Spleen (tissue), 11 donors: ENCODE measurements around the gene HIP1. TPM values are rescaled to one million over a fixed set of nuclear protein-coding genes. Genes with fewer than 3 reads are reported as not detected.

Experiments used
- DNase-seq: peaks from one replicate; pipeline ENCODE4 v3.0.0-alpha.2; 2020
- H3K27ac ChIP-seq, 8 donors: fragments of 200-600 bp; sonication (generic) in 7 of 8; 1 replicate in 4 of 8; 2 replicates in 4 of 8; pipeline versions ENCODE4 v1.5.0 to v1.8.0; 2016 to 2021; ENCODE audit warnings: inconsistent platforms in 4 of 8, mild to moderate bottlenecking in 4 of 8, moderate library complexity in 1 of 8
- H3K27me3 ChIP-seq, 7 donors: fragments of 200-600 bp; sonication (generic) in 6 of 7; replicated peaks in 1 of 7; 1 replicate in 4 of 7; 2 replicates in 3 of 7; pipeline versions ENCODE4 v1.5.0 to v1.8.0; 2016 to 2021; ENCODE audit warnings: inconsistent platforms in 3 of 7, mild to moderate bottlenecking in 1 of 7
- H3K36me3 ChIP-seq, 6 donors: fragments of 200-600 bp; sonication (generic) in 5 of 6; 1 replicate in 4 of 6; 2 replicates in 2 of 6; pipeline versions ENCODE4 v1.5.0 to v1.8.0; 2016 to 2021; ENCODE audit warnings: inconsistent platforms in 2 of 6
- H3K4me1 ChIP-seq, 6 donors: fragments of 200-600 bp; sonication (generic) in 5 of 6; 1 replicate in 3 of 6; 2 replicates in 3 of 6; pipeline versions ENCODE4 v1.5.0 to v1.8.0; 2016 to 2021; ENCODE audit warnings: inconsistent platforms in 3 of 6
- H3K4me3 ChIP-seq, 8 donors: fragments of 200-600 bp; sonication (generic) in 7 of 8; 1 replicate in 4 of 8; 2 replicates in 4 of 8; pipeline versions ENCODE4 v1.5.0 to v1.8.0; 2016 to 2021; ENCODE audit warnings: inconsistent platforms in 4 of 8, mild to moderate bottlenecking in 4 of 8, moderate library complexity in 2 of 8
- H3K9me3 ChIP-seq, 8 donors: fragments of 200-600 bp; sonication (generic) in 7 of 8; 1 replicate in 4 of 8; 2 replicates in 4 of 8; pipeline versions ENCODE4 v1.5.0 to v1.8.0; 2016 to 2021; ENCODE audit warnings: inconsistent platforms in 4 of 8
- POLR2A ChIP-seq, 3 donors: fragments of 450-650 bp; IDR thresholded peaks; one replicate each; pipeline ENCODE4 v1.5.1; 2017; ENCODE audit warnings: antibody characterized with exemption in 3 of 3, mild to moderate bottlenecking in 1 of 3
- POLR2AphosphoS5 ChIP-seq, 3 donors: sonication (generic); formaldehyde crosslinking; IDR thresholded peaks; one replicate each; pipeline ENCODE4 v1.5.1; 2017; ENCODE audit warnings: antibody characterized with exemption in 3 of 3
- WGBS, 5 donors: extraction: QIAGEN DNeasy Blood & Tissue Kit in 3 of 5; methylation state at CpG; one replicate each; pipeline versions ENCODE4 v1.1.5 to v1.1.7; 2013 to 2018; 5-methylcytosine and 5-hydroxymethylcytosine counted together
- intact Hi-C: fragments of 100-400 bp; cut with DNase I; formaldehyde crosslinking; loops from one replicate; pipeline ENCODE4 v1.15.0; 2023; ENCODE audit warnings: low total_unique reads
- polyA plus RNA-seq, 3 donors: library from polyadenylated mRNA; stranded (reverse); fragments of 200-250 nt; gene quantifications; one replicate each; pipeline ENCODE4 v1.2.1, GENCODE V29; 2013
- total RNA-seq, 7 donors: library from RNA; depleted of rRNA in 3 of 7; stranded (reverse); fragments of >200 nt in 3 of 7; fragmentation: NEBNext Ultra II Directional in 4 of 7; extraction: Animal tissue kit (Norgen Biotek cat#: 25700) in 4 of 7; gene quantifications; one replicate each; pipeline versions ENCODE4 v1.1.0 to v1.2.1, GENCODE V29; 2016 to 2021
- TF ChIP-seq, protein P1 (sequence below), 11 experiments: fragments of 200-600 bp in 7 of 11; fragments of 450-650 bp in 4 of 11; sonication (generic) in 4 of 11; IDR thresholded peaks in 8 of 11; conservative IDR thresholded peaks in 3 of 11; 1 replicate in 7 of 11; 2 replicates in 4 of 11; pipeline versions ENCODE4 v1.4.0 to v1.8.0; 2016 to 2021; ENCODE audit warnings: antibody characterized with exemption in 11 of 11, inconsistent platforms in 4 of 11, mild to moderate bottlenecking in 1 of 11
- donor health status: healthy with polysubstance abuse.
- donor health status: DM: no; HTN: no; CAD: no; lungs with moderate emphysema.
- donor health status: DM: no; HTN: no; CAD: no.
- donor health status: Bipolar disorder and iron deficiency.
- donor health status: healthy.
- donor health status: DM: no; HTN: no; CAD: no.
- donor health status: DM: yes; HTN: yes; CAD: no.

HIP1 gene
- total and polyA plus RNA-seq, 10 donors: 3.4 to 52.6 (median 35.1) TPM

DNA sequence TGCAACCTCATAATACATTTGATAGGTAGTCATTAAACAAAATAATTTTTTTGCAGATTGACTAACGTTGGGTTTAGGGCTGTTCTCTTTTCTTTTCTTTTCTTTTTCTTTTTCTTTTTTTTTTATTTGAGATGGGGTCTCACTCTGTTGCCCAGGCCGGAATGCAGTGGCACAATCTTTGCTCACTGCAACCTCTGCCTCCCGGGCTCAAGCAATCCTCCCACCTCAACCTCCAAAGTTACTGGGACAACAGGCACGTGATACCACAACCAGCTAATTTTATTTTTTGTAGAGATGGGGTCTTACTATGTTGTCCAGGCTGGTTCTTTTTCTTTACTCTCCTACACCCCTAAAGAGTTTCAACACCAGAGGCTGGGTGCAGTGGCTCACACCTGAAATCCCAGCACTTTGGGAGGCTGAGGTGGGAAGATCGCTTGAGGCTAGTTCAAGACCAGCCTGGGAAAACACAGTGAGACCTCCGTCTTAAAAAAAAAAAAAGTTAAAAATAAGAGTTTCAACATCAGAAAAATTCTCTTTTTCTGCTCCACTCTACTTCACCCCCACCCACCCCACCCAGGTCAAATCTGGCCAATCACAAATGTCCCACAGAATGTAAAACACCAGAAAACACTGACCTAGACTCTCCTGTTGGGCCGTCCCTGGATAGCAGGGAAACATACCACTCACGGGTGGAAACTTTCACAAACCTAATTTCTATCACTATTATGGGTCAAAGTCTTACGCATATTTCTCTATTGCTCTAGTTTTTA is 3.0 kb downstream of the HIP1 start:
- 93 to 95% (median 95%) methylated on average over 9 of the region's 9 CpGs for WGBS, 5 donors
- Histone ChIP-seq H3K4me3 (no peak overlapping the region), H3K4me1 (peaks cover 13 to 47% (median 33%) of the 10 kb centered on the region in 6 donors), H3K9me3 (no peaks in the 10 kb centered on the region), H3K36me3 (peaks cover 0 to 10% (median 0%) of the 10 kb centered on the region in 6 donors), H3K27me3 (no peaks in the 10 kb centered on the region), H3K27ac (no peak overlapping the region)
- TF ChIP-seq POLR2A (IDR thresholded peaks at IDR 0.05) (no peak), POLR2AphosphoS5 (IDR thresholded peaks at IDR 0.05) (no peak)
- TF ChIP-seq, protein P1, sequence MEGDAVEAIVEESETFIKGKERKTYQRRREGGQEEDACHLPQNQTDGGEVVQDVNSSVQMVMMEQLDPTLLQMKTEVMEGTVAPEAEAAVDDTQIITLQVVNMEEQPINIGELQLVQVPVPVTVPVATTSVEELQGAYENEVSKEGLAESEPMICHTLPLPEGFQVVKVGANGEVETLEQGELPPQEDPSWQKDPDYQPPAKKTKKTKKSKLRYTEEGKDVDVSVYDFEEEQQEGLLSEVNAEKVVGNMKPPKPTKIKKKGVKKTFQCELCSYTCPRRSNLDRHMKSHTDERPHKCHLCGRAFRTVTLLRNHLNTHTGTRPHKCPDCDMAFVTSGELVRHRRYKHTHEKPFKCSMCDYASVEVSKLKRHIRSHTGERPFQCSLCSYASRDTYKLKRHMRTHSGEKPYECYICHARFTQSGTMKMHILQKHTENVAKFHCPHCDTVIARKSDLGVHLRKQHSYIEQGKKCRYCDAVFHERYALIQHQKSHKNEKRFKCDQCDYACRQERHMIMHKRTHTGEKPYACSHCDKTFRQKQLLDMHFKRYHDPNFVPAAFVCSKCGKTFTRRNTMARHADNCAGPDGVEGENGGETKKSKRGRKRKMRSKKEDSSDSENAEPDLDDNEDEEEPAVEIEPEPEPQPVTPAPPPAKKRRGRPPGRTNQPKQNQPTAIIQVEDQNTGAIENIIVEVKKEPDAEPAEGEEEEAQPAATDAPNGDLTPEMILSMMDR (IDR thresholded peaks at IDR 0.05 in 8 of 11, conservative IDR thresholded peaks at IDR 0.05 in 3 of 11): no peak
- intact Hi-C loops: loop anchor here (10.0 kb wide), 1 partner anchor 71 kb away; no protein-coding TSS in a partner anchor
- no peak for DNase-seq

DNA sequence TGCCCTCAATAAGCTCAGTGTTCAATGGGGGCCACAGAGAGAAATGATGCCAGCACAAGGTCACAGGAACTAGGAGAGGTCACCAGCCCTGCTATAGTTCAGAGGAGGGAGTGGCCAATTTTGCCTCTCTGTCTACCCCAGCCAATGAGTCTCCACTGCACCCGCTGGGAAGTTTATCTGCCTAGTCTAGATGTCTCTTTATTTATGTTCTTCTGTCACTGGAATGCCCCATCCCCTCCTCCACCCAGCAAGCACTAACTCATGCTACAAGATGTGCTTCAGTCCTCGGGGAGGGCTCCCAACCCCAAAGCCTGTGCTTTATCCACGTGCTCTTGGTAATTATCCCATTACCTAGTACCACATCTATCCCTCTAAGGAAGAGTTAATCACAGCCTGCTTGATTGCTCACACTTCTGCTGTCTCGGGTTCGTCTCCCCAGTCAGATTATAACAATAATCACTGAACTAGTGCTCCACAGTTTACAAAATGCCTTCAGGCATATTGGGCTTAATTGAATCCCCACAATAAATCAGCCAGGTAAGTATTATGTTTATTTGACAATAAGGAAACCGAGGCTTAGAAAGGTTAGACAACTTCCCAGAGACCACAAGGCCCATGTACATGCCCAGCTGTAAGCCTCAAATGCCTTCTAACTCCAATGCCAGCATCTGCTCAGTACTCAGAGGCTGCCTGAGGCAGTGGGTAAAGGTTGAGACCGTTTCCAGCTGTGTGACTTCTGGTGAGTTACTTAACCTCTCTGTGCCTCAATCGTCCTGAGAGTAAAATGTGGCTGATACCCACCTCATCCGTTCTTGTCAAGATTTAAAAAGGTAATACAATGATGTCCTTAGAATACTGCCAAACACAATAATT is 3.9 kb downstream of the HIP1 start:
- Histone ChIP-seq H3K27ac (no peak overlapping the region), H3K4me3 (no peak overlapping the region), H3K36me3 (peaks cover 0 to 10% (median 0%) of the 10 kb centered on the region in 6 donors), H3K4me1 (peaks cover 10 to 47% (median 31%) of the 10 kb centered on the region in 6 donors), H3K27me3 (no peaks in the 10 kb centered on the region), H3K9me3 (no peaks in the 10 kb centered on the region)
- DNase-seq: no peak
- WGBS, 5 donors: 78 to 88% (median 83%) methylated on average over 9 of the region's 9 CpGs
- intact Hi-C loops: loop anchor here (10.0 kb wide), 1 partner anchor 70 kb away; no protein-coding TSS in a partner anchor
- TF ChIP-seq, protein P1 (IDR thresholded peaks at IDR 0.05 in 8 of 11, conservative IDR thresholded peaks at IDR 0.05 in 3 of 11): no peak
- TF ChIP-seq POLR2A (IDR thresholded peaks at IDR 0.05) (no peak), POLR2AphosphoS5 (IDR thresholded peaks at IDR 0.05) (no peak)

DNA sequence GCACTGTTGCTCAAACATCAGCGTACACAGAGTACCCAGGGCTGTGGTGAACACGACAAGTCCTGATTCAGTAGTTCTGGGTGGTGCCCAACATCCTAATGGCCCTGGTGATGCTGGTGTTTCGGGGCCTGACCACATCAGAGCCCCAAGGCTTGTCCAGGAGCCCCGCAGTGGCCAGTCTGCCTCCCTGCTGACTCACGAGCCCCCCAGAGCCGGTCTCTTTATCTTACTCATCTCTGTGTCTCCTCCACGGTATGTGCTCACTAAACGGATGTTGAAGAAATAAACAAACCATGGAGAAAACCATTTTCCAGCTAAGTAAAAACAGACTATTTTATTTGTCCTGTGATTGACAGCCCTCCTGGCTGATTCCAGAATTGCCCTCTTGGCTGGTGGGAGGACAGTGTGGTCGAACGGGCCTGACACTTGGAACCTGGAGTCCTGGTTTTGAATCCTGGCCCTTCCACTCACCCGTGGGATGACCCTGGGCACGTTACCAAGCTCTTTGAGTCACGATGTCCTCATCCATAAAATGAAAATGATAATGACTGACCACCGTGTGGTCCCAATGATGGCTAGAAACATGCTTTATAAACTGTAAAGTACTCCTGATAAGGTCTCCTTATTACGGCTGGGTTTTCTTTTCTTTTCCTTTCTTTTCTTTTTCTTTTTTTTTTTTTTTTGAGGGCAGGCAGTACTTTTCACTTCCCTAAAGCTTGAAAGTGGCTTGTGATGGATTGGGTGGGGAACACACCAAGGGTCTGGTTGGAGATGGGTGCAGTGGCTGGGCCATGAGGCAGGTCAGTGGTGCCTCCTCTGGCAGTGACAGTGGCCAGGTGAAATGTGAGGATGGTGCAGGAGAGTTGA is 5.7 kb downstream of the HIP1 start:
- no peak overlapping the region for H3K4me3 ChIP-seq
- peak overlapping the region in 1 of 8 donors; percentile 6 for H3K27ac ChIP-seq
- 70 to 84% (median 80%) methylated on average over 12 to 15 of the region's 15 CpGs for WGBS, 5 donors
- intact Hi-C loops: loop anchor here (10.0 kb wide), 1 partner anchor 68 kb away; no protein-coding TSS in a partner anchor
- H3K36me3 ChIP-seq: peaks cover 0 to 10% (median 0%) of the 10 kb centered on the region in 6 donors
- peaks cover 14 to 55% (median 42%) of the 10 kb centered on the region in 6 donors for H3K4me1 ChIP-seq
- no peak for DNase-seq
- no peaks in the 10 kb centered on the region for H3K9me3 ChIP-seq
- no peaks in the 10 kb centered on the region for H3K27me3 ChIP-seq
- TF ChIP-seq, protein P1 (IDR thresholded peaks at IDR 0.05 in 8 of 11, conservative IDR thresholded peaks at IDR 0.05 in 3 of 11): no peak
- TF ChIP-seq POLR2AphosphoS5 (IDR thresholded peaks at IDR 0.05): no peak
- no peak for TF ChIP-seq POLR2A (IDR thresholded peaks at IDR 0.05)
